Subcutaneous adipose tissue (tissue), 4 donors: ENCODE results near the gene SULT1C2. TPM values are rescaled to one million over a fixed set of nuclear protein-coding genes. Genes with fewer than 3 reads are reported as not detected.

Source experiments
- CTCF ChIP-seq: fragments of 450-650 bp; IDR thresholded peaks from one replicate; pipeline ENCODE4 v1.5.1; 2016; ENCODE audit warnings: low read depth, mild to moderate bottlenecking, control low read depth, antibody characterized with exemption, moderate library complexity
- total RNA-seq, 4 donors: library from RNA; depleted of rRNA; stranded (reverse); fragments of >200 nt; gene quantifications; one replicate each; pipeline ENCODE4 v1.1.0, GENCODE V29; 2016

Gene SULT1C2
- total RNA-seq, 4 donors from 2014 or later = 0.51 to 1.5 (median 0.98) TPM; not detected in 1

- no peak for TF ChIP-seq CTCF
Observed at GRCh38 chr2:108315444-108315934, 26.8 kb downstream of the SULT1C2 start.

GRCh38 chr2:108316033-108316432, 27.3 kb downstream of the SULT1C2 start:
- no peak for TF ChIP-seq CTCF

- TF ChIP-seq CTCF = no peak
Observed at GRCh38 chr2:108316461-108317258, 28.0 kb downstream of the SULT1C2 start.

GRCh38 chr2:108320326-108320922, 31.7 kb downstream of the SULT1C2 start:
- no peak for TF ChIP-seq CTCF

GRCh38 chr2:108323619-108324018, 34.9 kb downstream of the SULT1C2 start:
- no peak for TF ChIP-seq CTCF

- TF ChIP-seq CTCF = no peak
Observed at GRCh38 chr2:108324531-108325255, 36.0 kb downstream of the SULT1C2 start.

- no peak for TF ChIP-seq CTCF
Observed at GRCh38 chr2:108325756-108326155, 37.1 kb downstream of the SULT1C2 start.
